Endothelial cell of umbilical vein (primary cell): Measurements from ENCODE around the gene RASSF3.

Source experiments
- CTCF ChIP-seq, 2 donors: IDR thresholded peaks; 1 replicate in 1 of 2; 2 replicates in 1 of 2; pipeline ENCODE4 v1.5.1; 2011; ENCODE audit warnings: low read length in 2 of 2, mild to moderate bottlenecking in 2 of 2, moderate library complexity in 2 of 2, control low read depth in 1 of 2, inconsistent platforms in 1 of 2, low read depth in 1 of 2; ENCODE audit not compliant: insufficient read depth in 1 of 2; ENCODE audit errors: extremely low read depth in 1 of 2
- EZH2 ChIP-seq: IDR thresholded peaks from 2 replicates; pipeline ENCODE4 v1.6.1; 2012; ENCODE audit warnings: borderline replicate concordance, low read depth, mild to moderate bottlenecking, moderate library complexity, low read length, inconsistent platforms; ENCODE audit not compliant: severe bottlenecking
- GATA2 ChIP-seq: IDR thresholded peaks from 2 replicates; pipeline ENCODE4 v1.7.0; 2011; ENCODE audit warnings: low read depth, mild to moderate bottlenecking, moderate library complexity, mixed read lengths, low read length; ENCODE audit not compliant: insufficient read length, insufficient read depth
- JUN ChIP-seq: IDR thresholded peaks from 2 replicates; pipeline ENCODE4 v1.6.1; 2011; ENCODE audit warnings: borderline replicate concordance, low read depth; ENCODE audit not compliant: insufficient read length, insufficient read depth
- MAX ChIP-seq: IDR thresholded peaks from 2 replicates; pipeline ENCODE4 v1.6.1; 2011; ENCODE audit not compliant: insufficient read depth, insufficient read length
- MYC ChIP-seq: IDR thresholded peaks from one replicate; pipeline ENCODE4 v1.6.1; 2011; ENCODE audit warnings: mild to moderate bottlenecking, low read depth, low read length
- POLR2A ChIP-seq: IDR thresholded peaks from 2 replicates; pipeline ENCODE4 v1.6.1; 2012; ENCODE audit warnings: low read depth, mild to moderate bottlenecking, control low read depth, low read length
- POLR2AphosphoS5 ChIP-seq: IDR thresholded peaks from 2 replicates; pipeline ENCODE4 v1.6.1; 2012; ENCODE audit warnings: low read depth, mild to moderate bottlenecking, control low read depth, low read length, moderate library complexity; ENCODE audit not compliant: insufficient read depth

GRCh38 chr12:64649487-64649886 is 39.2 kb downstream of the RASSF3 start:
- TF ChIP-seq CTCF (IDR thresholded peaks at IDR 0.05; ENCODE audit: extremely low read depth in 1 of 2, insufficient read depth in 1 of 2, low read depth in 1 of 2, low read length in 2 of 2), result no peak
- no peak for TF ChIP-seq POLR2AphosphoS5
- no peak for TF ChIP-seq EZH2
- no peak for TF ChIP-seq POLR2A
- no peak for TF ChIP-seq JUN
- TF ChIP-seq MYC, result no peak
- TF ChIP-seq MAX, result no peak
- no peak for TF ChIP-seq GATA2
